HL-60 (cell line): ENCODE data around the gene ZBTB12.

Experiments used
- DNase-seq, 2 experiments: peaks; one replicate each; pipeline ENCODE4 v3.0.0-alpha.2; 2010 to 2020; ENCODE audit warnings: low read depth in 1 of 2, low spot score in 1 of 2
- H3K27ac ChIP-seq: fragments of 250-450 bp; sonication (Bioruptor Pico); replicated peaks from 2 replicates; pipeline ENCODE4 v1.5.1; 2020; ENCODE audit warnings: mild to moderate bottlenecking, moderate library complexity
- H3K27me3 ChIP-seq: fragments of 250-450 bp; sonication (Bioruptor Pico); 2 replicates; pipeline ENCODE4 v1.5.1; 2021; ENCODE audit warnings: mild to moderate bottlenecking, moderate library complexity; ENCODE audit not compliant: insufficient read depth, poor library complexity, severe bottlenecking
- H3K4me3 ChIP-seq: replicated peaks from 2 replicates; pipeline ENCODE4 v1.5.1; 2011; ENCODE audit warnings: mild to moderate bottlenecking, control low read depth, low read length; ENCODE audit not compliant: insufficient read depth
- GABPA ChIP-seq: IDR thresholded peaks from 2 replicates; pipeline ENCODE4 v1.6.1; 2012; ENCODE audit warnings: low read depth
- POLR2AphosphoS5 ChIP-seq: IDR thresholded peaks from 2 replicates; pipeline ENCODE4 v1.6.1; 2012; ENCODE audit warnings: low read depth
- SPI1 ChIP-seq: IDR thresholded peaks from 2 replicates; pipeline ENCODE4 v1.6.1; 2012; ENCODE audit warnings: low read depth, mild to moderate bottlenecking, borderline replicate concordance
- TF ChIP-seq, protein P1 (sequence below): IDR thresholded peaks from one replicate; pipeline ENCODE4 v1.5.1; 2011; ENCODE audit warnings: low read length, control low read depth, inconsistent platforms; ENCODE audit not compliant: insufficient read depth
- TF ChIP-seq, protein P2 (sequence below): IDR thresholded peaks from 2 replicates; pipeline ENCODE4 v1.6.1; 2012; ENCODE audit warnings: low read depth; ENCODE audit not compliant: insufficient replicate concordance

The ZBTB12 gene

DNA sequence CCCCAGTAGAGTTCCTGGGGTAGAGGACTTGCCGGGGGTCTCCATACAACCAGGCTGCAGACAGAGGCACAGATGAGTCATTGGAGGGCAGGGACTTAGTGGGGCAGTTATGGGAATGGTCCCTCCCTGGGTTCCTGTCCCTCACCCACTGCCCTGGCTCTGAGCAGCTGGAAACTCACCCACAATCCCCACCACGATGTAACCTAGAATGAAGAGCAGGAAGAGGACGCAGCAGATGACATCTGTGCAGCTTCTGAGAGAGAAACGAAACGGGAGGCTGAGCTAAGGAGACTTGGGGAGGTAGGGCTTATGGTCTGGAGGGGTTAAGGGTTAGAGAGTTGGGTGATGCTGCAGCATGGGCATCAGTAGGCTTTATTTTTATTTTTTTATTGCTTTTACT is 26.0 kb downstream of the ZBTB12 start:
- H3K27ac ChIP-seq, result no peak overlapping the region
- TF ChIP-seq POLR2AphosphoS5 (no peak), GABPA (no peak), SPI1 (no peak)
- TF ChIP-seq, protein P1, sequence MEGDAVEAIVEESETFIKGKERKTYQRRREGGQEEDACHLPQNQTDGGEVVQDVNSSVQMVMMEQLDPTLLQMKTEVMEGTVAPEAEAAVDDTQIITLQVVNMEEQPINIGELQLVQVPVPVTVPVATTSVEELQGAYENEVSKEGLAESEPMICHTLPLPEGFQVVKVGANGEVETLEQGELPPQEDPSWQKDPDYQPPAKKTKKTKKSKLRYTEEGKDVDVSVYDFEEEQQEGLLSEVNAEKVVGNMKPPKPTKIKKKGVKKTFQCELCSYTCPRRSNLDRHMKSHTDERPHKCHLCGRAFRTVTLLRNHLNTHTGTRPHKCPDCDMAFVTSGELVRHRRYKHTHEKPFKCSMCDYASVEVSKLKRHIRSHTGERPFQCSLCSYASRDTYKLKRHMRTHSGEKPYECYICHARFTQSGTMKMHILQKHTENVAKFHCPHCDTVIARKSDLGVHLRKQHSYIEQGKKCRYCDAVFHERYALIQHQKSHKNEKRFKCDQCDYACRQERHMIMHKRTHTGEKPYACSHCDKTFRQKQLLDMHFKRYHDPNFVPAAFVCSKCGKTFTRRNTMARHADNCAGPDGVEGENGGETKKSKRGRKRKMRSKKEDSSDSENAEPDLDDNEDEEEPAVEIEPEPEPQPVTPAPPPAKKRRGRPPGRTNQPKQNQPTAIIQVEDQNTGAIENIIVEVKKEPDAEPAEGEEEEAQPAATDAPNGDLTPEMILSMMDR, result no peak
- TF ChIP-seq, protein P2, sequence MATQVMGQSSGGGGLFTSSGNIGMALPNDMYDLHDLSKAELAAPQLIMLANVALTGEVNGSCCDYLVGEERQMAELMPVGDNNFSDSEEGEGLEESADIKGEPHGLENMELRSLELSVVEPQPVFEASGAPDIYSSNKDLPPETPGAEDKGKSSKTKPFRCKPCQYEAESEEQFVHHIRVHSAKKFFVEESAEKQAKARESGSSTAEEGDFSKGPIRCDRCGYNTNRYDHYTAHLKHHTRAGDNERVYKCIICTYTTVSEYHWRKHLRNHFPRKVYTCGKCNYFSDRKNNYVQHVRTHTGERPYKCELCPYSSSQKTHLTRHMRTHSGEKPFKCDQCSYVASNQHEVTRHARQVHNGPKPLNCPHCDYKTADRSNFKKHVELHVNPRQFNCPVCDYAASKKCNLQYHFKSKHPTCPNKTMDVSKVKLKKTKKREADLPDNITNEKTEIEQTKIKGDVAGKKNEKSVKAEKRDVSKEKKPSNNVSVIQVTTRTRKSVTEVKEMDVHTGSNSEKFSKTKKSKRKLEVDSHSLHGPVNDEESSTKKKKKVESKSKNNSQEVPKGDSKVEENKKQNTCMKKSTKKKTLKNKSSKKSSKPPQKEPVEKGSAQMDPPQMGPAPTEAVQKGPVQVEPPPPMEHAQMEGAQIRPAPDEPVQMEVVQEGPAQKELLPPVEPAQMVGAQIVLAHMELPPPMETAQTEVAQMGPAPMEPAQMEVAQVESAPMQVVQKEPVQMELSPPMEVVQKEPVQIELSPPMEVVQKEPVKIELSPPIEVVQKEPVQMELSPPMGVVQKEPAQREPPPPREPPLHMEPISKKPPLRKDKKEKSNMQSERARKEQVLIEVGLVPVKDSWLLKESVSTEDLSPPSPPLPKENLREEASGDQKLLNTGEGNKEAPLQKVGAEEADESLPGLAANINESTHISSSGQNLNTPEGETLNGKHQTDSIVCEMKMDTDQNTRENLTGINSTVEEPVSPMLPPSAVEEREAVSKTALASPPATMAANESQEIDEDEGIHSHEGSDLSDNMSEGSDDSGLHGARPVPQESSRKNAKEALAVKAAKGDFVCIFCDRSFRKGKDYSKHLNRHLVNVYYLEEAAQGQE, result no peak
- H3K4me3 ChIP-seq, result no peak overlapping the region
- H3K27me3 ChIP-seq, result no peaks in the 10 kb centered on the region
- no peak for DNase-seq

DNA sequence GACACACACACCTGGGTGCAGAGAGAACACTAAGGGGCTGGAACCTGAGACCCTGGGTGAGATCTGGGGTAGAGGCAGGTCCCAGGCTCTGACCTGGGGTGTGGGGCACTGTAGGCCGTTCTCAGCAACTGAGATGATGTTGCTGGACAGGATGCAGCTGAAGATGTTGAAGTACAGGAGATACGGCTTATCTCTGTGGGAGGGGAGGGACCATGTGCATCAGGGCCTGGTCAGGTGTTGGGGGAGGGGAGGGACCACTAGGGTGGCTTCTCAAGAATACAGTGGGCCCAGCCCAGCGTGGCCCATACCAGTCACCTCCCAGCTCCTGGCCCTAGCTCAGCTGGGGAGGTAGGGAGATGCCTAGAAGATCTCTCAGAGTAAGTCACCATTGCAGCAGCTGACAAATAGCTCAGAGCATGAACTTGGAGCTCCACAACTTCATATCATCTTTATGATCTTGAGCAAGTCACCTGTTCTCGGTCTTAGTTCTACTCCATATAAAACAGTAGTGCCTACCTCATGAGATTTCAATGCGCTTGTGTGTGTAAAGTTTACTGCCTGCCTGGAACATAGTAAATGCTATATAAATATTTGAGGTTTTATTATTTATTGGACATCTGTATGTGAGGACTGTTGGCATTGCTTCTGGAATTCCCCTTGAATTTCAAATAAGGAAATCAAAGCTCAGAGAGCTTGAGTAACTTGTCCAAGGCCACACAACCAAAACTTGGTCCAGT is 26.9 kb downstream of the ZBTB12 start:
- no peak overlapping the region for H3K4me3 ChIP-seq
- DNase-seq, result no peak
- no peak overlapping the region for H3K27ac ChIP-seq
- no peaks in the 10 kb centered on the region for H3K27me3 ChIP-seq
- no peak for TF ChIP-seq GABPA
- TF ChIP-seq, protein P2, result no peak
- TF ChIP-seq POLR2AphosphoS5, result no peak
- no peak for TF ChIP-seq SPI1
- TF ChIP-seq, protein P1, result no peak

DNA sequence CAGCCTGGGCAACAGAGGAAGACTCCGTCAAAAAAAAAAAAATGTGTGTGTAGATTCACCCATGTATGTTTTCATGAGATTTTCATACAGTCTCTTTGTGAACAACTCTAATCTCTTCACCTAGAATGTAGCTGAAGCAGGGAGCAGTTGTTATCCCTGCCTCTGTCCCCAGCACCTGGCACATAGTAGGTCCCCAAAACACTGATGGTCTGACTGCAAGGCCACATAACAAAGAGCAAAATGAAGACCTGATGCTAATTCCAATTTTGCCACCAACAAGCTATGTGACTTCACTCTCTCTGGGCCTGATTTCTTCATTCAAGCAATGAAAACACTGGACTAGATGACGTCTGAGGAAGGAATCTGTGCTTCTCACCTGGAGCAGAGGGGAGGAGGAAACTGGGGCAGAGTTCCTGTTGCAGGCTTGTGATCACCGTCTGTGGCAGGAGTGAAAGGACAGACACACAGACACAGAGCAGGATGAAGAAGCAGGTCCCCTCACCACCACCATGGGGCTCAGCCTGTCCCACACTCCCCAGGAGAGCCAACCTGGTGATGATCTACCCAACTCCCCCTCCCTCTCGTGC is 27.7 kb downstream of the ZBTB12 start:
- DNase-seq, result no peak
- Histone ChIP-seq H3K4me3 (no peak overlapping the region), H3K27me3 (no peaks in the 10 kb centered on the region), H3K27ac (no peak overlapping the region)
- TF ChIP-seq, protein P2, result no peak
- TF ChIP-seq POLR2AphosphoS5 (no peak), GABPA (no peak), SPI1 (no peak)
- TF ChIP-seq, protein P1, result no peak
